ENCODE measurements around the gene VSTM1. TPM values are rescaled to one million over a fixed set of nuclear protein-coding genes. Genes with fewer than 3 reads are reported as not detected.
"Not testable (repeated sequence)": the region's sequence is repeated elsewhere in the genome, so short reads cannot be mapped to it uniquely, and the experiment has no call there.

VSTM1 gene
- total RNA-seq, 4 donors from 2014 or later: not detected

- TF ChIP-seq CTCF (IDR thresholded peaks at IDR 0.05) (no peak), POLR2A (IDR thresholded peaks at IDR 0.05) (no peak)
- H3K27me3 ChIP-seq: no peaks in the 10 kb centered on the region
- H3K27ac ChIP-seq: no peak overlapping the region
- H3K9me3 ChIP-seq: no peaks in the 10 kb centered on the region
- H3K4me1 ChIP-seq: peaks cover 0 to 17% (median 7%) of the 10 kb centered on the region in 4 donors
- H3K4me3 ChIP-seq: no peak overlapping the region
- peak in 1 of 3 donors; percentile 9 for DNase-seq
- peaks cover 0 to 56% (median 0%) of the 10 kb centered on the region in 3 donors for H3K36me3 ChIP-seq
Measured at GRCh38 chr19:54105796-54106195, 42.1 kb upstream of the VSTM1 start.

GRCh38 chr19:54104998-54105715 is 41.5 kb upstream of the VSTM1 start:
- Histone ChIP-seq H3K4me3 (no peak overlapping the region), H3K9me3 (no peaks in the 10 kb centered on the region), H3K4me1 (peaks cover 0 to 17% (median 7%) of the 10 kb centered on the region in 4 donors), H3K27me3 (no peaks in the 10 kb centered on the region), H3K27ac (no peak overlapping the region), H3K36me3 (peaks cover 0 to 50% (median 0%) of the 10 kb centered on the region in 3 donors)
- DNase-seq: peak in 1 of 3 donors; percentile 39
- no peak for TF ChIP-seq CTCF (IDR thresholded peaks at IDR 0.05)
- TF ChIP-seq POLR2A (IDR thresholded peaks at IDR 0.05): no peak

- Histone ChIP-seq H3K4me3 (peak within 1 kb of the TSS; percentile 63 to 92 (median 83)), H3K4me1 (peaks cover 0 to 17% (median 7%) of the 10 kb centered on the region in 4 donors), H3K27me3 (no peaks in the 10 kb centered on the region), H3K36me3 (peaks cover 0 to 24% (median 0%) of the 10 kb centered on the region in 3 donors), H3K27ac (peak within 1 kb of the TSS; percentile 56 to 81 (median 66)), H3K9me3 (no peaks in the 10 kb centered on the region)
- no peak for TF ChIP-seq CTCF (IDR thresholded peaks at IDR 0.05)
- peak; percentile 73 to 75 for TF ChIP-seq POLR2A (IDR thresholded peaks at IDR 0.05)
- DNase-seq: peak; percentile 96 to 99 (median 97)
Measured at GRCh38 chr19:54102421-54103169, 38.9 kb upstream of the VSTM1 start, which contains the start of gene NDUFA3. Gene NDUFA3 (plus strand): TSS chr19:54102855. CDS start chr19:54102879, 24 bp downstream.

GRCh38 chr19:54100561-54100960 is 36.9 kb upstream of the VSTM1 start, which contains the start of gene OSCAR:
Gene OSCAR (minus strand): TSS chr19:54100803. CDS start chr19:54100792, 11 bp downstream.
- peaks cover 0 to 4% (median 0%) of the 10 kb centered on the region in 3 donors for H3K36me3 ChIP-seq
- H3K27ac ChIP-seq: no peak within 1 kb of the TSS
- H3K9me3 ChIP-seq: no peaks in the 10 kb centered on the region
- no peak for TF ChIP-seq CTCF (IDR thresholded peaks at IDR 0.05)
- no peak for TF ChIP-seq POLR2A (IDR thresholded peaks at IDR 0.05)
- H3K4me1 ChIP-seq: peaks cover 0 to 22% (median 11%) of the 10 kb centered on the region in 4 donors
- peak in 1 of 3 donors; percentile 47 for DNase-seq
- no peak within 1 kb of the TSS for H3K4me3 ChIP-seq
- H3K27me3 ChIP-seq: no peaks in the 10 kb centered on the region

GRCh38 chr19:54099903-54100255 is 36.2 kb upstream of the VSTM1 start:
- H3K9me3 ChIP-seq, H3K36me3 ChIP-seq, H3K27me3 ChIP-seq, H3K27ac ChIP-seq, H3K4me3 ChIP-seq: not testable (repeated sequence)
- H3K4me1 ChIP-seq: peaks cover 0 to 29% (median 12%) of the 10 kb centered on the region in 4 donors
- peak in 1 of 3 donors; percentile 24 for DNase-seq

Data from Peyer's patch (tissue), 4 donors.